Vein endothelial cell (primary cell): Measurements from ENCODE around the gene MZT1. TPM values are rescaled to one million over a fixed set of nuclear protein-coding genes. Genes with fewer than 3 reads are reported as not detected.

Experiments used
- small RNA-seq: library from RNA; depleted of rRNA; stranded (forward); fragments of <200 nt; gene quantifications from one replicate; pipeline ENCODE3, GENCODE V24; 2012
- total RNA-seq: library from RNA; depleted of rRNA; stranded (reverse); fragments of >200 nt; gene quantifications from 2 replicates; pipeline ENCODE4 v1.2.3, GENCODE V29; 2012

The MZT1 gene, protein sequence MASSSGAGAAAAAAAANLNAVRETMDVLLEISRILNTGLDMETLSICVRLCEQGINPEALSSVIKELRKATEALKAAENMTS
- 15.0 and 23.9 TPM in 2 replicates for total RNA-seq

DNA sequence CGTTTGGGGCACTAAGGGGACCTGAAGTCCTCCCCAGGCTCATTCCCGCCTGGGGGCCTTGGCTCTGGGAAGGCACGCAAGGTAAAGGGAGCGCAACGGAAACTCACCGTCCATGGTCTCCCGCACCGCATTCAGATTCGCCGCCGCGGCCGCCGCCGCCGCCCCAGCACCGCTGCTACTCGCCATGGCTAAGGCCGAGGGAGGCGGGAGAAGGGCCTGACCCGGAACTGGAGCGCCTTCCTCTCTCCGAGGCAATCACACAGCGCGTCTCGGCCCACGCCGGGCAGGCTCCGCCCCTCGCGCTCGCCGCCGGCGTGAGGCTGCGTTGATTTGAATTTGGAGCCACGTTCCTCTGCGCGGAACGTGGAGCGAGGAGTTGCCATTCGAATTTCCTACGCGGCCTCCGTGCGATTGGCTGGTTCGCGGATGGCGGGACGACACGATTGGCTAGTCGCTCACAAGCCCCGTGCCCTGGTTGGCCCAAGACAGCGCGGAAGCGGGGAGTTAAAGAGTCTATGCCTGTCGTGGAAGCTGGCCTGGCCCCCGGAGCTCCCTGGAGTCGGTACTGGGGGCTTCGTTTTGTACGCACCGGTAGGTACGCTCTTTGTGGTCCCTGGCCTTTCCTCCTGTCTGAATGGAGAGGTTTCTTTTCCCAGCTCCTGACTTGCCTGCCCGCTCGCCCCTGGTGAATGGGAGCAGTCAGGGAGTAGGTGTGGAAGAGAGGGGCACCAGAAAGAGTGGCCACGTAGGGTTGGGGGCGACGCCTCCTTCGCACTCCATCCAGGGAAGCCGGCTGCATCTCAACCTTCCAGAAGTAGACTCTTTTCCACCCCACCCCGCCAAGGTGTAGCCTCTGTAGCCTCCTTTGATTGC is at the start of gene MZT1, which contains the start of gene BORA:
MZT1 (minus strand) TSS at position 213 of the 873 bp plus-strand sequence; CDS start at position 186, 27 bp downstream.
BORA (plus strand) TSS at position 507 of the 873 bp plus-strand sequence. CDS start 1,018 bp downstream, outside the sequence.

Small RNAs within 50 kb of the gene (small RNA-seq; reads per million reads assigned to genes)
- 0.08 reads per million for gene RNU6-80P

Other genes starting within 250 kb of the MZT1 start
- gene BORA, start 294 bp upstream of the MZT1 start, total RNA-seq: 6.5 and 13.8 TPM in 2 replicates
- gene DIS3, start 54.3 kb upstream of the MZT1 start, total RNA-seq: 34.6 and 50.3 TPM in 2 replicates
- 12.4 and 16.7 TPM in 2 replicates for gene PIBF1, start 54.5 kb upstream of the MZT1 start, total RNA-seq